Spleen (tissue), 11 donors: ENCODE measurements around the gene NRXN2. TPM values are rescaled to one million over a fixed set of nuclear protein-coding genes. Genes with fewer than 3 reads are reported as not detected.

Source experiments
- DNase-seq: peaks from one replicate; pipeline ENCODE4 v3.0.0-alpha.2; 2020
- H3K27ac ChIP-seq, 8 donors: fragments of 200-600 bp; sonication (generic) in 7 of 8; 1 replicate in 4 of 8; 2 replicates in 4 of 8; pipeline versions ENCODE4 v1.5.0 to v1.8.0; 2016 to 2021; ENCODE audit warnings: inconsistent platforms in 4 of 8, mild to moderate bottlenecking in 4 of 8, moderate library complexity in 1 of 8
- H3K27me3 ChIP-seq, 7 donors: fragments of 200-600 bp; sonication (generic) in 6 of 7; replicated peaks in 1 of 7; 1 replicate in 4 of 7; 2 replicates in 3 of 7; pipeline versions ENCODE4 v1.5.0 to v1.8.0; 2016 to 2021; ENCODE audit warnings: inconsistent platforms in 3 of 7, mild to moderate bottlenecking in 1 of 7
- H3K36me3 ChIP-seq, 6 donors: fragments of 200-600 bp; sonication (generic) in 5 of 6; 1 replicate in 4 of 6; 2 replicates in 2 of 6; pipeline versions ENCODE4 v1.5.0 to v1.8.0; 2016 to 2021; ENCODE audit warnings: inconsistent platforms in 2 of 6
- H3K4me1 ChIP-seq, 6 donors: fragments of 200-600 bp; sonication (generic) in 5 of 6; 1 replicate in 3 of 6; 2 replicates in 3 of 6; pipeline versions ENCODE4 v1.5.0 to v1.8.0; 2016 to 2021; ENCODE audit warnings: inconsistent platforms in 3 of 6
- H3K4me3 ChIP-seq, 8 donors: fragments of 200-600 bp; sonication (generic) in 7 of 8; 1 replicate in 4 of 8; 2 replicates in 4 of 8; pipeline versions ENCODE4 v1.5.0 to v1.8.0; 2016 to 2021; ENCODE audit warnings: inconsistent platforms in 4 of 8, mild to moderate bottlenecking in 4 of 8, moderate library complexity in 2 of 8
- H3K9me3 ChIP-seq, 8 donors: fragments of 200-600 bp; sonication (generic) in 7 of 8; 1 replicate in 4 of 8; 2 replicates in 4 of 8; pipeline versions ENCODE4 v1.5.0 to v1.8.0; 2016 to 2021; ENCODE audit warnings: inconsistent platforms in 4 of 8
- CTCF ChIP-seq, 11 experiments: fragments of 200-600 bp in 7 of 11; fragments of 450-650 bp in 4 of 11; sonication (generic) in 4 of 11; IDR thresholded peaks in 8 of 11; conservative IDR thresholded peaks in 3 of 11; 1 replicate in 7 of 11; 2 replicates in 4 of 11; pipeline versions ENCODE4 v1.4.0 to v1.8.0; 2016 to 2021; ENCODE audit warnings: antibody characterized with exemption in 11 of 11, inconsistent platforms in 4 of 11, mild to moderate bottlenecking in 1 of 11
- POLR2A ChIP-seq, 3 donors: fragments of 450-650 bp; IDR thresholded peaks; one replicate each; pipeline ENCODE4 v1.5.1; 2017; ENCODE audit warnings: antibody characterized with exemption in 3 of 3, mild to moderate bottlenecking in 1 of 3
- POLR2AphosphoS5 ChIP-seq, 3 donors: sonication (generic); formaldehyde crosslinking; IDR thresholded peaks; one replicate each; pipeline ENCODE4 v1.5.1; 2017; ENCODE audit warnings: antibody characterized with exemption in 3 of 3
- WGBS, 5 donors: extraction: QIAGEN DNeasy Blood & Tissue Kit in 3 of 5; methylation state at CpG; one replicate each; pipeline versions ENCODE4 v1.1.5 to v1.1.7; 2013 to 2018; 5-methylcytosine and 5-hydroxymethylcytosine counted together
- intact Hi-C: fragments of 100-400 bp; cut with DNase I; formaldehyde crosslinking; loops from one replicate; pipeline ENCODE4 v1.15.0; 2023; ENCODE audit warnings: low total_unique reads
- polyA plus RNA-seq, 3 donors: library from polyadenylated mRNA; stranded (reverse); fragments of 200-250 nt; gene quantifications; one replicate each; pipeline ENCODE4 v1.2.1, GENCODE V29; 2013
- total RNA-seq, 7 donors: library from RNA; depleted of rRNA in 3 of 7; stranded (reverse); fragments of >200 nt in 3 of 7; fragmentation: NEBNext Ultra II Directional in 4 of 7; extraction: Animal tissue kit (Norgen Biotek cat#: 25700) in 4 of 7; gene quantifications; one replicate each; pipeline versions ENCODE4 v1.1.0 to v1.2.1, GENCODE V29; 2016 to 2021
- donor health status: healthy with polysubstance abuse.
- donor health status: DM: no; HTN: no; CAD: no; lungs with moderate emphysema.
- donor health status: DM: no; HTN: no; CAD: no.
- donor health status: Bipolar disorder and iron deficiency.
- donor health status: healthy.
- donor health status: DM: no; HTN: no; CAD: no.
- donor health status: DM: yes; HTN: yes; CAD: no.

The NRXN2 gene
- total and polyA plus RNA-seq, 10 donors, result 0.59 to 12.9 (median 3.0) TPM

- H3K27me3 ChIP-seq, result peaks cover 0 to 50% (median 4%) of the 10 kb centered on the region in 7 donors
Measured at GRCh38 chr11:64633555-64634159, 89.3 kb downstream of the NRXN2 start.

DNA sequence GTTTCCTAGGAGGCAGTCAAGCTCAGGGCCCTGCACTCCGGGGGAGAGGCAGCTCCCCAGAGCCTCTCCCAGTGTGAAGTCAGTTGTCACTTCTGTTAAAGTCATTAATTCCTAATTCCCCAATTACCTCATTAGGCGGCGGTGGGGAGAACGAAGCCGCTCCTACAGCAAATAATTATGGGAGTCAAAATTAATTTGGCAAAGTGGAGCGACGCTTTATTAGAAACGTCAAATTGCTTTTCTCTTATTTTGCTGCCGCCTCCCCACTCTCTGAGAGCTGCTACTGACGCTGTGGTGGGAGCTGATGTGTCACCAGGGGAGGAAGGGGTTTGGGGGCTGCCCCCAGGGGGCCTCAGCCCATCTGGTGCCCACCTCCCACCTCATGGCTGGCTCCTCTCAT is 90.3 kb downstream of the NRXN2 start:
- no peak overlapping the region for H3K4me3 ChIP-seq
- TF ChIP-seq POLR2A (IDR thresholded peaks at IDR 0.05) (no peak), POLR2AphosphoS5 (IDR thresholded peaks at IDR 0.05) (no peak), CTCF (IDR thresholded peaks at IDR 0.05 in 8 of 11, conservative IDR thresholded peaks at IDR 0.05 in 3 of 11) (no peak)
- 91 to 96% (median 94%) methylated on average over 10 of the region's 10 CpGs for WGBS, 5 donors
- peaks cover 0 to 9% (median 2%) of the 10 kb centered on the region in 6 donors for H3K4me1 ChIP-seq
- no peak overlapping the region for H3K27ac ChIP-seq
- no peaks in the 10 kb centered on the region for H3K9me3 ChIP-seq
- H3K36me3 ChIP-seq, result no peaks in the 10 kb centered on the region
- H3K27me3 ChIP-seq, result peaks cover 0 to 40% (median 0%) of the 10 kb centered on the region in 7 donors
- no peak for DNase-seq
- intact Hi-C loops, result no loop called here

More at GRCh38 chr11:64633555-64634159, 89.3 kb downstream of the NRXN2 start:
- H3K4me1 ChIP-seq, result peaks cover 0 to 19% (median 9%) of the 10 kb centered on the region in 6 donors
- WGBS, 5 donors, result 50 to 65% (median 61%) methylated on average over 7 of the region's 7 CpGs
- no peaks in the 10 kb centered on the region for H3K36me3 ChIP-seq
- intact Hi-C loops, result no loop called here
- no peak for TF ChIP-seq POLR2A (IDR thresholded peaks at IDR 0.05)
- TF ChIP-seq CTCF (IDR thresholded peaks at IDR 0.05 in 8 of 11, conservative IDR thresholded peaks at IDR 0.05 in 3 of 11), result no peak
- no peak for TF ChIP-seq POLR2AphosphoS5 (IDR thresholded peaks at IDR 0.05)
- DNase-seq, result no peak
- H3K9me3 ChIP-seq, result no peaks in the 10 kb centered on the region
- no peak overlapping the region for H3K27ac ChIP-seq
- H3K4me3 ChIP-seq, result no peak overlapping the region

DNA sequence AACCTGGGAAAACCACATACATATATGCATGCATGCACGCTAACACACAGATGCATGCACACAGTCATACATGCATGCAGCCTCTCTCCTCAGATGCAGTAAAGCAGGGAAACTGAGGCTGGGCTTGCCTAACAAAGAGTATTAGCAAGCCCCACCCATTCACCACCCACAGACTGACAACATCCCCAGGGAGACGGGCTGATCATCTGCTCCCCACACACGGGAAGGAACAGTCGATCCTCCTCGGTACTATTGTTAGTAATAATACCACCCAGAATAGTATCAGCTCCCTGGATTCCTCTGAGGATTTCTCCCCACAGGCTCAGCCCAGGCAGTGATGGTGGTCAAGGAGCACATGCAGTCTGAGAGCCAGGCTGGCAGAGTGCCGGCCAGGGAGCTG is 90.8 kb downstream of the NRXN2 start:
- TF ChIP-seq POLR2AphosphoS5 (IDR thresholded peaks at IDR 0.05) (no peak), CTCF (IDR thresholded peaks at IDR 0.05 in 8 of 11, conservative IDR thresholded peaks at IDR 0.05 in 3 of 11) (no peak), POLR2A (IDR thresholded peaks at IDR 0.05) (no peak)
- no peak for DNase-seq
- intact Hi-C loops, result no loop called here
- Histone ChIP-seq H3K27ac (no peak overlapping the region), H3K4me1 (peaks cover 0 to 7% (median 0%) of the 10 kb centered on the region in 6 donors), H3K36me3 (no peaks in the 10 kb centered on the region), H3K9me3 (no peaks in the 10 kb centered on the region), H3K4me3 (no peak overlapping the region), H3K27me3 (peaks cover 0 to 36% (median 0%) of the 10 kb centered on the region in 7 donors)
- WGBS, 5 donors, result 82 to 93% (median 86%) methylated on average over 6 of the region's 6 CpGs

DNA sequence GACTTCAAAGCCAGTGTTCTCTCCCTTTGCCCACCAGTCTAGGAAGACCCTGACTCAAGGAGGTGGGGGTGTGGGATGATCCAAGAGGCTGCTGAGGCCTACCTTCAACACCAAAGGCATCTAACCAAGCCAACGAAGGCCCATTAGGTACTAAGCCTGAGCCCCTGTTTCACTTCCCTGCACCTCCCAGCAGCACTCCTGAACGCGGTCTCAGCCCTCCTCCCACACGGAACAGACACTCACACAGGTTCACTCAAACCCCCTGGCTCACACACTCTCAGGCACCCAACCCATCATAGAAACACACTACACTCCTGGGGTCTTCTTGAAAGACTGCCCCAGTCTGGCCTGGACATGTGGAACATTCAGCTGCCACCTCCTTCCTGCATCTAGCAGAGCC is 91.3 kb downstream of the NRXN2 start:
- peaks cover 0 to 7% (median 0%) of the 10 kb centered on the region in 6 donors for H3K4me1 ChIP-seq
- WGBS, 5 donors, result 61 to 81% (median 66%) methylated on average over 4 of the region's 4 CpGs
- DNase-seq, result no peak
- H3K27me3 ChIP-seq, result peaks cover 0 to 30% (median 0%) of the 10 kb centered on the region in 7 donors
- TF ChIP-seq POLR2AphosphoS5 (IDR thresholded peaks at IDR 0.05), result no peak
- TF ChIP-seq CTCF (IDR thresholded peaks at IDR 0.05 in 8 of 11, conservative IDR thresholded peaks at IDR 0.05 in 3 of 11), result no peak
- TF ChIP-seq POLR2A (IDR thresholded peaks at IDR 0.05), result no peak
- no peak overlapping the region for H3K27ac ChIP-seq
- no peaks in the 10 kb centered on the region for H3K36me3 ChIP-seq
- no peak overlapping the region for H3K4me3 ChIP-seq
- H3K9me3 ChIP-seq, result no peaks in the 10 kb centered on the region
- intact Hi-C loops, result no loop called here
